Liver (tissue), 9 donors: ENCODE results near the gene PTPN14. TPM values are rescaled to one million over a fixed set of nuclear protein-coding genes. Genes with fewer than 3 reads are reported as not detected.

Source experiments
- DNase-seq: peaks from one replicate; pipeline ENCODE4 v3.0.0-alpha.2; 2017; ENCODE audit warnings: low spot score
- H3K27ac ChIP-seq, 2 donors: one replicate each; pipeline ENCODE4 v1.7.0; 2013; ENCODE audit warnings: inconsistent platforms in 2 of 2, low read length in 2 of 2, control low read depth in 1 of 2, low read depth in 1 of 2, mild to moderate bottlenecking in 1 of 2
- H3K27me3 ChIP-seq, 4 donors: one replicate each; pipeline versions ENCODE4 v1.6.1 to v1.7.0; 2013; ENCODE audit warnings: low read length in 3 of 4, inconsistent platforms in 1 of 4, mild to moderate bottlenecking in 1 of 4, moderate library complexity in 1 of 4; ENCODE audit not compliant: control insufficient read depth in 4 of 4, insufficient read depth in 4 of 4
- H3K36me3 ChIP-seq, 4 donors: one replicate each; pipeline versions ENCODE4 v1.6.1 to v1.7.0; 2013; ENCODE audit warnings: low read length in 3 of 4, mild to moderate bottlenecking in 3 of 4, low read depth in 1 of 4, moderate library complexity in 1 of 4; ENCODE audit not compliant: control insufficient read depth in 4 of 4, insufficient read depth in 3 of 4
- H3K4me1 ChIP-seq, 4 donors: one replicate each; pipeline versions ENCODE4 v1.6.1 to v1.7.0; 2013; ENCODE audit warnings: low read length in 3 of 4, mild to moderate bottlenecking in 3 of 4, moderate library complexity in 1 of 4; ENCODE audit not compliant: control insufficient read depth in 4 of 4, insufficient read depth in 4 of 4
- H3K4me3 ChIP-seq, 3 donors: one replicate each; pipeline versions ENCODE4 v1.6.1 to v1.7.0; 2013; ENCODE audit warnings: low read length in 3 of 3, control low read depth in 1 of 3, low read depth in 1 of 3, mild to moderate bottlenecking in 1 of 3
- H3K9ac ChIP-seq, 2 donors: one replicate each; pipeline ENCODE4 v1.7.0; 2013; ENCODE audit warnings: low read length in 2 of 2, mild to moderate bottlenecking in 2 of 2, moderate library complexity in 2 of 2, control low read depth in 1 of 2, low read depth in 1 of 2
- H3K9me3 ChIP-seq, 4 donors: one replicate each; pipeline versions ENCODE4 v1.6.1 to v1.7.0; 2013; ENCODE audit warnings: low read length in 3 of 4; ENCODE audit not compliant: control insufficient read depth in 4 of 4
- ATF3 ChIP-seq: IDR thresholded peaks from 2 replicates; pipeline ENCODE4 v1.6.1; 2016; ENCODE audit warnings: antibody characterized with exemption
- CTCF ChIP-seq: fragments of 150-350 bp; IDR thresholded peaks from 2 replicates; pipeline ENCODE4 v1.5.1; 2017; ENCODE audit warnings: improper control_type of control experiment, low read depth, low read length; ENCODE audit not compliant: missing input control
- EGR1 ChIP-seq, 2 donors: IDR thresholded peaks; 2 replicates each; pipeline ENCODE4 v1.6.1; 2016 to 2018; ENCODE audit warnings: antibody characterized with exemption in 2 of 2, low read depth in 2 of 2
- FOXA1 ChIP-seq: IDR thresholded peaks from 2 replicates; pipeline ENCODE4 v1.6.1; 2016; ENCODE audit warnings: antibody characterized with exemption
- FOXA2 ChIP-seq: IDR thresholded peaks from 2 replicates; pipeline ENCODE4 v1.6.1; 2016; ENCODE audit warnings: antibody characterized with exemption
- GABPA ChIP-seq, 2 donors: IDR thresholded peaks in 1 of 2; conservative IDR thresholded peaks in 1 of 2; 2 replicates each; pipeline ENCODE4 v1.6.1; 2016; ENCODE audit warnings: antibody characterized with exemption in 2 of 2, mild to moderate bottlenecking in 1 of 2, moderate library complexity in 1 of 2
- HNF4A ChIP-seq, 2 donors: conservative IDR thresholded peaks; 2 replicates each; pipeline ENCODE4 v1.6.1; 2016; ENCODE audit warnings: antibody characterized with exemption in 2 of 2, mild to moderate bottlenecking in 2 of 2
- HNF4G ChIP-seq: IDR thresholded peaks from 2 replicates; pipeline ENCODE4 v1.6.1; 2016; ENCODE audit warnings: antibody characterized with exemption
- JUND ChIP-seq, 2 donors: IDR thresholded peaks; 2 replicates each; pipeline ENCODE4 v1.6.1; 2016; ENCODE audit warnings: antibody characterized with exemption in 2 of 2
- NR2F2 ChIP-seq: IDR thresholded peaks from 2 replicates; pipeline ENCODE4 v1.6.1; 2016; ENCODE audit warnings: antibody characterized with exemption
- RAD21 ChIP-seq, 2 donors: IDR thresholded peaks; 2 replicates each; pipeline ENCODE4 v1.6.1; 2016; ENCODE audit warnings: antibody characterized with exemption in 2 of 2, mild to moderate bottlenecking in 2 of 2
- RXRA ChIP-seq, 2 donors: IDR thresholded peaks; 2 replicates each; pipeline ENCODE4 v1.6.1; 2017 to 2018; ENCODE audit warnings: antibody characterized with exemption in 2 of 2, mild to moderate bottlenecking in 1 of 2
- SP1 ChIP-seq: IDR thresholded peaks from 2 replicates; pipeline ENCODE4 v1.6.1; 2018; ENCODE audit warnings: antibody characterized with exemption, mild to moderate bottlenecking
- TAF1 ChIP-seq: conservative IDR thresholded peaks from 2 replicates; pipeline ENCODE4 v1.6.1; 2016; ENCODE audit warnings: antibody characterized with exemption, mild to moderate bottlenecking
- YY1 ChIP-seq: IDR thresholded peaks from 2 replicates; pipeline ENCODE4 v1.6.1; 2016; ENCODE audit warnings: antibody characterized with exemption, mild to moderate bottlenecking
- WGBS: extraction: QIAGEN DNeasy Blood & Tissue Kit; methylation state at CpG from one replicate; pipeline ENCODE4 v1.1.7; 2013; 5-methylcytosine and 5-hydroxymethylcytosine counted together
- polyA plus RNA-seq, 2 donors: library from polyadenylated mRNA; stranded (reverse) in 1 of 2; unstranded in 1 of 2; fragments of 200-250 nt in 1 of 2; fragments of >200 nt in 1 of 2; fragmentation: Nextera tagmentation in 1 of 2; extraction: Ambion mirVana in 1 of 2; gene quantifications; one replicate each; pipeline versions ENCODE4 v1.2.1 to v1.2.3, GENCODE V29; 2013 to 2015
- total RNA-seq, 2 donors: library from RNA; depleted of rRNA; stranded (reverse); fragments of >200 nt; gene quantifications; one replicate each; pipeline ENCODE4 v1.2.3, GENCODE V29; 2014
- TF ChIP-seq, protein P1 (sequence below): IDR thresholded peaks from 2 replicates; pipeline ENCODE4 v1.6.1; 2016; ENCODE audit warnings: antibody characterized with exemption
- TF ChIP-seq, protein P2 (sequence below): IDR thresholded peaks from 2 replicates; pipeline ENCODE4 v1.6.1; 2016; ENCODE audit warnings: antibody characterized with exemption, mild to moderate bottlenecking
- TF ChIP-seq, protein P3 (sequence below): IDR thresholded peaks from 2 replicates; pipeline ENCODE4 v1.6.1; 2016; ENCODE audit warnings: antibody characterized with exemption
- donor health status: healthy.
- donor health status: healthy.
- donor health status: healthy.
- donor health status: healthy.
- donor health status: healthy.

The PTPN14 gene
- total and polyA plus RNA-seq, 4 donors: 0.54 to 3.2 (median 1.5) TPM

- DNase-seq: no peak
- Histone ChIP-seq H3K9me3 (no peaks in the 10 kb centered on the region), H3K27me3 (no peaks in the 10 kb centered on the region), H3K4me1 (no peaks in the 10 kb centered on the region), H3K36me3 (no peaks in the 10 kb centered on the region), H3K9ac (no peak overlapping the region), H3K4me3 (no peak overlapping the region), H3K27ac (no peak overlapping the region)
- WGBS: 88% methylated on average over 4 of the region's 4 CpGs
- TF ChIP-seq FOXA2: no peak
- TF ChIP-seq RAD21 (IDR thresholded peaks at IDR 0.05): no peak
- TF ChIP-seq CTCF: no peak
- TF ChIP-seq YY1: no peak
Observed at GRCh38 chr1:214354440-214355148, 196.8 kb downstream of the PTPN14 start.

DNA sequence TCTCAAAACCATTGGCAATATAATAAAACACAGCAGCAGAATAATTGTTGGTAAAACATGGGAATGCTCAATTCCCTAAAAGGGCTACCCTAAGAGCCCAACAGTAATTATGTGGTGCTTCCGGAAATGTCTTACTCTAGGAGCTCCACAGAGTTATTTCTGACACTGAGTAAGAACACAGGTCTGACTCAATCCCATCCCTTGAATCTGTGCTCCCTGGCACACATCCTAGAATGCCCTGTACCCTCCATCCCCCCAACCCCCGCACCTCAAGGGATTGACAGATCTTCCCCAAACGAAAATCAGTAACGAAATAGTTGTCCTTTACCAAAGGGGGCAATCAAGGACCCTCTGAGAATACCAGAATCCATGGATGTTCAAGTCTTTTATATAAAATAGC is 198.6 kb downstream of the PTPN14 start:
- no peak for TF ChIP-seq HNF4A (conservative IDR thresholded peaks at IDR 0.05)
- no peak for TF ChIP-seq NR2F2
- no peak for TF ChIP-seq YY1
- TF ChIP-seq, protein P1, sequence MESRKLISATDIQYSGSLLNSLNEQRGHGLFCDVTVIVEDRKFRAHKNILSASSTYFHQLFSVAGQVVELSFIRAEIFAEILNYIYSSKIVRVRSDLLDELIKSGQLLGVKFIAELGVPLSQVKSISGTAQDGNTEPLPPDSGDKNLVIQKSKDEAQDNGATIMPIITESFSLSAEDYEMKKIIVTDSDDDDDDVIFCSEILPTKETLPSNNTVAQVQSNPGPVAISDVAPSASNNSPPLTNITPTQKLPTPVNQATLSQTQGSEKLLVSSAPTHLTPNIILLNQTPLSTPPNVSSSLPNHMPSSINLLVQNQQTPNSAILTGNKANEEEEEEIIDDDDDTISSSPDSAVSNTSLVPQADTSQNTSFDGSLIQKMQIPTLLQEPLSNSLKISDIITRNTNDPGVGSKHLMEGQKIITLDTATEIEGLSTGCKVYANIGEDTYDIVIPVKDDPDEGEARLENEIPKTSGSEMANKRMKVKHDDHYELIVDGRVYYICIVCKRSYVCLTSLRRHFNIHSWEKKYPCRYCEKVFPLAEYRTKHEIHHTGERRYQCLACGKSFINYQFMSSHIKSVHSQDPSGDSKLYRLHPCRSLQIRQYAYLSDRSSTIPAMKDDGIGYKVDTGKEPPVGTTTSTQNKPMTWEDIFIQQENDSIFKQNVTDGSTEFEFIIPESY: no peak
- TF ChIP-seq SP1: no peak
- no peak for TF ChIP-seq EGR1 (IDR thresholded peaks at IDR 0.05; ENCODE audit: low read depth in 2 of 2)
- TF ChIP-seq GABPA (IDR thresholded peaks at IDR 0.05 in 1 of 2, conservative IDR thresholded peaks at IDR 0.05 in 1 of 2): no peak
- no peak for TF ChIP-seq RAD21 (IDR thresholded peaks at IDR 0.05)
- TF ChIP-seq CTCF: no peak
- no peak for TF ChIP-seq HNF4G
- no peak for TF ChIP-seq FOXA1
- no peak for TF ChIP-seq ATF3
- no peak for TF ChIP-seq JUND (IDR thresholded peaks at IDR 0.05)
- TF ChIP-seq FOXA2: no peak
- TF ChIP-seq TAF1: no peak
- TF ChIP-seq RXRA (IDR thresholded peaks at IDR 0.05): no peak
- TF ChIP-seq, protein P2, sequence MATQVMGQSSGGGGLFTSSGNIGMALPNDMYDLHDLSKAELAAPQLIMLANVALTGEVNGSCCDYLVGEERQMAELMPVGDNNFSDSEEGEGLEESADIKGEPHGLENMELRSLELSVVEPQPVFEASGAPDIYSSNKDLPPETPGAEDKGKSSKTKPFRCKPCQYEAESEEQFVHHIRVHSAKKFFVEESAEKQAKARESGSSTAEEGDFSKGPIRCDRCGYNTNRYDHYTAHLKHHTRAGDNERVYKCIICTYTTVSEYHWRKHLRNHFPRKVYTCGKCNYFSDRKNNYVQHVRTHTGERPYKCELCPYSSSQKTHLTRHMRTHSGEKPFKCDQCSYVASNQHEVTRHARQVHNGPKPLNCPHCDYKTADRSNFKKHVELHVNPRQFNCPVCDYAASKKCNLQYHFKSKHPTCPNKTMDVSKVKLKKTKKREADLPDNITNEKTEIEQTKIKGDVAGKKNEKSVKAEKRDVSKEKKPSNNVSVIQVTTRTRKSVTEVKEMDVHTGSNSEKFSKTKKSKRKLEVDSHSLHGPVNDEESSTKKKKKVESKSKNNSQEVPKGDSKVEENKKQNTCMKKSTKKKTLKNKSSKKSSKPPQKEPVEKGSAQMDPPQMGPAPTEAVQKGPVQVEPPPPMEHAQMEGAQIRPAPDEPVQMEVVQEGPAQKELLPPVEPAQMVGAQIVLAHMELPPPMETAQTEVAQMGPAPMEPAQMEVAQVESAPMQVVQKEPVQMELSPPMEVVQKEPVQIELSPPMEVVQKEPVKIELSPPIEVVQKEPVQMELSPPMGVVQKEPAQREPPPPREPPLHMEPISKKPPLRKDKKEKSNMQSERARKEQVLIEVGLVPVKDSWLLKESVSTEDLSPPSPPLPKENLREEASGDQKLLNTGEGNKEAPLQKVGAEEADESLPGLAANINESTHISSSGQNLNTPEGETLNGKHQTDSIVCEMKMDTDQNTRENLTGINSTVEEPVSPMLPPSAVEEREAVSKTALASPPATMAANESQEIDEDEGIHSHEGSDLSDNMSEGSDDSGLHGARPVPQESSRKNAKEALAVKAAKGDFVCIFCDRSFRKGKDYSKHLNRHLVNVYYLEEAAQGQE: no peak
- TF ChIP-seq, protein P3, sequence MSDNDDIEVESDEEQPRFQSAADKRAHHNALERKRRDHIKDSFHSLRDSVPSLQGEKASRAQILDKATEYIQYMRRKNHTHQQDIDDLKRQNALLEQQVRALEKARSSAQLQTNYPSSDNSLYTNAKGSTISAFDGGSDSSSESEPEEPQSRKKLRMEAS: no peak
- Histone ChIP-seq H3K4me3 (no peak overlapping the region), H3K27me3 (no peaks in the 10 kb centered on the region), H3K36me3 (no peaks in the 10 kb centered on the region), H3K27ac (no peak overlapping the region), H3K9ac (no peak overlapping the region), H3K9me3 (no peaks in the 10 kb centered on the region), H3K4me1 (peaks cover 0 to 2% (median 0%) of the 10 kb centered on the region in 4 donors)
- DNase-seq: no peak
- WGBS: 87% methylated on average over 4 of the region's 4 CpGs
